Neural crest cell (in vitro differentiated cells): ENCODE measurements around the gene TLE5. TPM values are rescaled to one million over a fixed set of nuclear protein-coding genes. Genes with fewer than 3 reads are reported as not detected.
A peak's percentile ranks its signal among the peaks of the same experiment; 100 is the strongest.

Experiments
- DNase-seq: peaks from one replicate; pipeline ENCODE4 v3.0.0; 2021; ENCODE audit warnings: low read depth, mixed read lengths, low spot score
- H3K27ac Mint-ChIP-seq: one replicate; pipeline ENCODE4 v1.8.0; 2021; ENCODE audit warnings: mild to moderate bottlenecking, mixed read lengths; ENCODE audit not compliant: unreplicated experiment
- H3K27me3 Mint-ChIP-seq: 2 replicates; pipeline ENCODE4 v1.8.0; 2021; ENCODE audit warnings: low read depth, mild to moderate bottlenecking, mixed read lengths
- H3K36me3 Mint-ChIP-seq: 2 replicates; pipeline ENCODE4 v1.8.0; 2021; ENCODE audit warnings: low read depth, mild to moderate bottlenecking, mixed read lengths
- H3K4me1 Mint-ChIP-seq: 2 replicates; pipeline ENCODE4 v1.8.0; 2021; ENCODE audit warnings: mixed read lengths
- H3K4me3 Mint-ChIP-seq: one replicate; pipeline ENCODE4 v1.8.0; 2021; ENCODE audit warnings: mild to moderate bottlenecking, mixed read lengths
- H3K9me3 Mint-ChIP-seq: 2 replicates; pipeline ENCODE4 v1.8.0; 2021; ENCODE audit warnings: mixed read lengths
- total RNA-seq: library from RNA; stranded (reverse); gene quantifications from 2 replicates; pipeline ENCODE4 v1.2.1, GENCODE V29; 2021
- TF ChIP-seq, protein P1 (sequence below): fragments of 200-600 bp; sonication (generic); conservative IDR thresholded peaks from 2 replicates; pipeline ENCODE4 v1.5.0; 2021; ENCODE audit warnings: antibody characterized with exemption, mild to moderate bottlenecking

Gene TLE5
- total RNA-seq, 1 donor from 2014 or later = 247 TPM

DNA sequence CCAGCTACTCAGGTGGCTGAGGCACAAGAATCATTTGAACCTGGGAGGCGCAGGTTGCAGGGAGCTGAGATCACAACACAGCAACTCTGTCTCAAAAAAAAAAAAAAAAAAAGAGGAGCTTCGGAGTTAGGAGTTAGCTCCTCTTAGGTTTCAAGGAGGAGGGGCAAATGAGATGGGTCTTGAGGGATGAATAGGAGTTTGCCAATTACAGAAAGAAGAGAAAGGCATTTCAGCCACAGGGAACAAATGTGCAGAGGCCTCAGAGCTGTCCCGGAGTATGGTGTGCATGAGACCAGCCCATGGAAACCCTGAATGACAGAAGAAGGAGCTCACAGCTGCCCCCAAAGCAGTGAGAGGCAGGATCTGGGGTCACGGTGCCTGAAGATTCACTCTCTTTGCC is 57.8 kb downstream of the TLE5 start:
- Mint-ChIP-seq H3K27ac (no peak overlapping the region), H3K4me3 (no peak overlapping the region), H3K9me3 (no peaks in the 10 kb centered on the region), H3K36me3 (no peaks in the 10 kb centered on the region), H3K27me3 (peaks cover 22% of the 10 kb centered on the region), H3K4me1 (peaks cover 5% of the 10 kb centered on the region)
- DNase-seq = no peak
- TF ChIP-seq, protein P1, sequence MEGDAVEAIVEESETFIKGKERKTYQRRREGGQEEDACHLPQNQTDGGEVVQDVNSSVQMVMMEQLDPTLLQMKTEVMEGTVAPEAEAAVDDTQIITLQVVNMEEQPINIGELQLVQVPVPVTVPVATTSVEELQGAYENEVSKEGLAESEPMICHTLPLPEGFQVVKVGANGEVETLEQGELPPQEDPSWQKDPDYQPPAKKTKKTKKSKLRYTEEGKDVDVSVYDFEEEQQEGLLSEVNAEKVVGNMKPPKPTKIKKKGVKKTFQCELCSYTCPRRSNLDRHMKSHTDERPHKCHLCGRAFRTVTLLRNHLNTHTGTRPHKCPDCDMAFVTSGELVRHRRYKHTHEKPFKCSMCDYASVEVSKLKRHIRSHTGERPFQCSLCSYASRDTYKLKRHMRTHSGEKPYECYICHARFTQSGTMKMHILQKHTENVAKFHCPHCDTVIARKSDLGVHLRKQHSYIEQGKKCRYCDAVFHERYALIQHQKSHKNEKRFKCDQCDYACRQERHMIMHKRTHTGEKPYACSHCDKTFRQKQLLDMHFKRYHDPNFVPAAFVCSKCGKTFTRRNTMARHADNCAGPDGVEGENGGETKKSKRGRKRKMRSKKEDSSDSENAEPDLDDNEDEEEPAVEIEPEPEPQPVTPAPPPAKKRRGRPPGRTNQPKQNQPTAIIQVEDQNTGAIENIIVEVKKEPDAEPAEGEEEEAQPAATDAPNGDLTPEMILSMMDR = no peak

DNA sequence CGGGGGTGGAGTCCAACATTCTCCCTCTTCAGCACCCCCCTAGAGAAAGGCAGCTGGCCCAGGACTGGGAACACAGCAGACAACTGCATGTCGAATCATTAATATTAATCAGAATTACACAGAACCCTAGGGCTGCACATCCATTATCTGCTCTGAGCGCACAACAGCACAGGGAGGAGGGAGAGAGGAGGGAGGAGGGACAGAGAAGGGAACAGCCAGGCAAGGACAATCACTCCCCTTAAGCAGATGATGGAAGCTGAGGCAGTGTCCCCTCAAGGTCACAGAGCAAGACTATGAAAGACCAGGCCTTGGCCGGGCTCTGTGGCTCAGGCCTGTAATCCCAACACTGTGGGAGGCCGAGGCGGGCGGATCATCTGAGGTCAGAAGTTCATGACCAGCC is 59.2 kb downstream of the TLE5 start:
- no peak overlapping the region for H3K27ac Mint-ChIP-seq
- H3K4me3 Mint-ChIP-seq = no peak overlapping the region
- peak; percentile 58 for DNase-seq

More for the DNA sequence above, 59.2 kb downstream of the TLE5 start:
- no peaks in the 10 kb centered on the region for H3K36me3 Mint-ChIP-seq
- peaks cover 5% of the 10 kb centered on the region for H3K4me1 Mint-ChIP-seq
- H3K27me3 Mint-ChIP-seq = peaks cover 20% of the 10 kb centered on the region
- TF ChIP-seq, protein P1 = no peak
- H3K9me3 Mint-ChIP-seq = no peaks in the 10 kb centered on the region

Other genes starting within 250 kb of the TLE5 start
- 8.6 and 9.0 TPM in 2 replicates for gene ZNF554, start 242.6 kb downstream of the TLE5 start, total RNA-seq
- gene ZNF555, start 221.0 kb downstream of the TLE5 start, total RNA-seq = 10.5 and 11.4 TPM in 2 replicates
- 0.05 TPM in 2 replicates for gene ZNF556, start 195.2 kb downstream of the TLE5 start, total RNA-seq
- gene ZNF57, start 161.6 kb downstream of the TLE5 start, total RNA-seq = 4.2 and 4.7 TPM in 2 replicates
- gene ZNF77, start 117.5 kb downstream of the TLE5 start, total RNA-seq = 7.8 and 7.9 TPM in 2 replicates
- 0.44 TPM in 1 of 2 replicates, not detected in the other for gene TLE6, start 84.9 kb downstream of the TLE5 start, total RNA-seq
- gene TLE2, start 33.2 kb downstream of the TLE5 start, total RNA-seq = 0.73 and 1.4 TPM in 2 replicates
- gene GNA11, start 31.9 kb upstream of the TLE5 start, total RNA-seq = 40.6 and 42.5 TPM in 2 replicates
- not detected in 2 replicates for gene GNA15, start 73.5 kb upstream of the TLE5 start, total RNA-seq
- not detected in 2 replicates for gene S1PR4, start 116.3 kb upstream of the TLE5 start, total RNA-seq
- 76.5 and 84.1 TPM in 2 replicates for gene NCLN, start 123.4 kb upstream of the TLE5 start, total RNA-seq
- 2.3 and 3.0 TPM in 2 replicates for gene CELF5, start 162.2 kb upstream of the TLE5 start, total RNA-seq